SK-N-SH (cell line): Measurements from ENCODE around the gene PTPRD. TPM values are rescaled to one million over a fixed set of nuclear protein-coding genes. Genes with fewer than 3 reads are reported as not detected.

Source experiments
- CTCF ChIA-PET: fragments of 300-600, 350-600 bp; formaldehyde crosslinking; extraction: SDS; loops from one replicate; lab custom pipeline; 2021; lab: Yijun Ruan, JAX
- POLR2A ChIA-PET: fragments of 350-600 bp; sonication (Branson Sonifier 250); formaldehyde crosslinking; extraction: SDS; loops from one replicate; lab custom pipeline; 2020; ENCODE audit warnings: antibody characterized with exemption, inconsistent platforms; lab: Yijun Ruan, JAX
- DNase-seq: peaks from one replicate; pipeline ENCODE4 v3.0.0; 2012
- H2AFZ ChIP-seq: fragments of 200-600 bp; sonication (generic); 2 replicates; pipeline ENCODE4 v1.8.1; 2016; ENCODE audit warnings: antibody characterized with exemption, mild to moderate bottlenecking, low read depth
- H3F3A ChIP-seq: fragments of 200-600 bp; sonication (generic); replicated peaks from 2 replicates; pipeline ENCODE3; 2016; ENCODE audit warnings: antibody characterized with exemption, mild to moderate bottlenecking; ENCODE audit not compliant: insufficient read depth
- H3K27ac ChIP-seq, 2 experiments: fragments of 200-500 bp in 1 of 2; fragments of 200-600 bp in 1 of 2; sonication (Bioruptor generic) in 1 of 2; sonication (generic), shearing (Covaris generic) in 1 of 2; 2 replicates each; pipeline versions ENCODE4 v1.5.1 to v1.6.1; 2014 to 2016; ENCODE audit warnings: low read depth in 2 of 2, inconsistent platforms in 1 of 2, low read length in 1 of 2, mild to moderate bottlenecking in 1 of 2, mixed read lengths in 1 of 2
- H3K27me3 ChIP-seq: fragments of 200-600 bp; sonication (generic), shearing (Covaris generic); 2 replicates; pipeline ENCODE4 v1.6.1; 2016; ENCODE audit warnings: mixed run types; ENCODE audit not compliant: insufficient read depth
- H3K36me3 ChIP-seq, 2 experiments: fragments of 200-500 bp in 1 of 2; fragments of 200-600 bp in 1 of 2; sonication (Bioruptor generic) in 1 of 2; sonication (generic) in 1 of 2; replicated peaks in 1 of 2; 2 replicates each; pipeline versions ENCODE3 to v1.5.1; 2014 to 2016; ENCODE audit warnings: low read length in 1 of 2, mild to moderate bottlenecking in 1 of 2; ENCODE audit not compliant: insufficient read depth in 2 of 2, control insufficient read depth in 1 of 2
- H3K4me1 ChIP-seq, 2 experiments: fragments of 200-500 bp in 1 of 2; fragments of 200-600 bp in 1 of 2; sonication (Bioruptor generic) in 1 of 2; sonication (generic), shearing (Covaris generic) in 1 of 2; 2 replicates each; pipeline versions ENCODE4 v1.5.1 to v1.6.1; 2014 to 2016; ENCODE audit warnings: low read depth in 1 of 2, low read length in 1 of 2, mixed run types in 1 of 2; ENCODE audit not compliant: insufficient read depth in 2 of 2, control insufficient read depth in 1 of 2
- H3K4me2 ChIP-seq: fragments of 200-600 bp; sonication (generic), shearing (Covaris generic); 2 replicates; pipeline ENCODE4 v1.6.1; 2017; ENCODE audit warnings: mixed run types
- H3K4me3 ChIP-seq, 2 experiments: fragments of 200-500 bp in 1 of 2; fragments of 200-600 bp in 1 of 2; sonication (Bioruptor generic) in 1 of 2; sonication (generic), shearing (Covaris generic) in 1 of 2; 2 replicates each; pipeline versions ENCODE4 v1.5.1 to v1.8.1; 2014 to 2016; ENCODE audit warnings: low read depth in 2 of 2, inconsistent platforms in 1 of 2, low read length in 1 of 2, mild to moderate bottlenecking in 1 of 2, mixed read lengths in 1 of 2, moderate library complexity in 1 of 2
- H3K79me2 ChIP-seq: fragments of 200-600 bp; sonication (generic); 2 replicates; pipeline ENCODE4 v1.8.1; 2017; ENCODE audit warnings: mild to moderate bottlenecking; ENCODE audit not compliant: insufficient read depth
- H3K9ac ChIP-seq: fragments of 200-600 bp; sonication (generic); 2 replicates; pipeline ENCODE4 v1.6.1; 2017; ENCODE audit warnings: mixed run types
- H3K9me2 ChIP-seq: fragments of 200-600 bp; sonication (generic); 2 replicates; pipeline ENCODE4 v1.6.1; 2017; ENCODE audit warnings: mixed run types
- H3K9me3 ChIP-seq: fragments of 200-600 bp; sonication (generic); 2 replicates; pipeline ENCODE4 v1.6.1; 2017; ENCODE audit warnings: mixed run types, mild to moderate bottlenecking, moderate library complexity
- H4K20me1 ChIP-seq: fragments of 200-600 bp; sonication (generic); 2 replicates; pipeline ENCODE4 v1.6.1; 2017; ENCODE audit warnings: mild to moderate bottlenecking, mixed run types; ENCODE audit not compliant: insufficient read depth
- EP300 ChIP-seq, 2 experiments: IDR thresholded peaks; 2 replicates each; pipeline versions ENCODE4 v1.4.0 to v1.6.1; 2012; ENCODE audit warnings: borderline replicate concordance in 1 of 2, low read depth in 1 of 2, low read length in 1 of 2
- FOXJ3 ChIP-seq: sonication (generic); formaldehyde crosslinking; IDR thresholded peaks from 2 replicates; pipeline ENCODE4 v1.5.1; 2020; ENCODE audit warnings: mild to moderate bottlenecking, missing genetic modification reagents
- FOXM1 ChIP-seq: IDR thresholded peaks from 2 replicates; pipeline ENCODE4 v1.4.0; 2012; ENCODE audit warnings: low read depth, mild to moderate bottlenecking
- PBX3 ChIP-seq: IDR thresholded peaks from 2 replicates; pipeline ENCODE4; 2012
- RAD21 ChIP-seq: IDR thresholded peaks from 2 replicates; pipeline ENCODE4 v1.6.1; 2012; ENCODE audit warnings: mild to moderate bottlenecking, low read length
- RCOR1 ChIP-seq: fragments of 150-350 bp; IDR thresholded peaks from 2 replicates; pipeline ENCODE4 v1.6.1; 2017; ENCODE audit warnings: antibody characterized with exemption, low read length
- RXRA ChIP-seq: IDR thresholded peaks from 2 replicates; pipeline ENCODE4 v1.4.0; 2012; ENCODE audit warnings: low read depth, mild to moderate bottlenecking, borderline replicate concordance
- USF2 ChIP-seq: fragments of 150-350 bp; IDR thresholded peaks from 2 replicates; pipeline ENCODE4 v1.6.1; 2017; ENCODE audit warnings: antibody characterized with exemption, low read length, low read depth, borderline replicate concordance
- YY1 ChIP-seq: IDR thresholded peaks from 2 replicates; pipeline ENCODE4 v1.4.0; 2012; ENCODE audit warnings: low read depth, mild to moderate bottlenecking
- WGBS: methylation state at CpG from one replicate; pipeline ENCODE4 v1.1.6; 2017; ENCODE audit warnings: low lambda C conversion rate; 5-methylcytosine and 5-hydroxymethylcytosine counted together
- polyA plus RNA-seq, 3 experiments: library from polyadenylated mRNA; depleted of rRNA; stranded (reverse); fragments of >200 nt; gene quantifications; 2 replicates each; pipeline ENCODE4 v1.2.3, GENCODE V29; 2012

PTPRD gene
- polyA plus RNA-seq, 1 of the 3 experiments (the other 2 are of a cell fraction): 0.15 TPM

GRCh38 chr9:8863886-8864544 is 1748.8 kb downstream of the PTPRD start:
- H3K79me2 ChIP-seq: no peaks in the 10 kb centered on the region
- H3K4me1 ChIP-seq: peaks cover 0 to 3% of the 10 kb centered on the region in 2 experiments; a peak in 2 of 4 replicates
- no peaks in the 10 kb centered on the region for H3F3A ChIP-seq
- H3K27me3 ChIP-seq: peaks cover 5% of the 10 kb centered on the region; the same call in 1 of the 2 replicates
- 59% methylated on average over 5 of the region's 5 CpGs for WGBS
- TF ChIP-seq FOXJ3 (CRISPR knock-in tag) (no peak), RXRA (no peak), PBX3 (no peak), USF2 (no peak), FOXM1 (no peak), YY1 (no peak)
- TF ChIP-seq, all 33 proteins: peak for 0
- H3K9me2 ChIP-seq: no peaks in the 10 kb centered on the region
- POLR2A ChIA-PET: no interaction called here
- no peak overlapping the region for H3K27ac ChIP-seq
- no peak overlapping the region for H3K4me2 ChIP-seq
- H3K9ac ChIP-seq: no peak overlapping the region
- DNase-seq: no peak
- CTCF ChIA-PET: interaction anchor here (0.9 kb wide), 1 partner anchor 42 kb away, joined by 3 read pairs; no protein-coding TSS in a partner anchor
- H3K9me3 ChIP-seq: no peaks in the 10 kb centered on the region
- H2AFZ ChIP-seq: no peak overlapping the region
- H3K4me3 ChIP-seq: no peak overlapping the region
- H3K36me3 ChIP-seq: no peaks in the 10 kb centered on the region
- no peaks in the 10 kb centered on the region for H4K20me1 ChIP-seq

- peaks cover 0 to 3% of the 10 kb centered on the region in 2 experiments; a peak in 2 of 4 replicates for H3K4me1 ChIP-seq
- H3K27ac ChIP-seq: no peak overlapping the region
- DNase-seq: peak; percentile 23
- no peak overlapping the region for H3K4me2 ChIP-seq
- WGBS: 18% methylated on average over 3 of the region's 3 CpGs
- H3K9me2 ChIP-seq: no peaks in the 10 kb centered on the region
- H3K79me2 ChIP-seq: no peaks in the 10 kb centered on the region
- no peaks in the 10 kb centered on the region for H3F3A ChIP-seq
- no peaks in the 10 kb centered on the region for H3K36me3 ChIP-seq
- ChIA-PET CTCF (no interaction called here), POLR2A (no interaction called here)
- peaks cover 11% of the 10 kb centered on the region; the same call in 1 of the 2 replicates for H3K27me3 ChIP-seq
- H4K20me1 ChIP-seq: no peaks in the 10 kb centered on the region
- H2AFZ ChIP-seq: no peak overlapping the region
- no peak overlapping the region for H3K9ac ChIP-seq
- TF ChIP-seq RCOR1 (no peak), EP300 (IDR thresholded peaks at IDR 0.05; ENCODE audit: borderline replicate concordance in 1 of 2, low read depth in 1 of 2, low read length in 1 of 2) (0 out of 4 replicates have a peak, but pooled peaks of 1 of the 2 experiments have one; percentile 19)
- H3K9me3 ChIP-seq: no peaks in the 10 kb centered on the region
- no peak overlapping the region for H3K4me3 ChIP-seq
Observed at GRCh38 chr9:8863069-8863468, 1749.7 kb downstream of the PTPRD start.

- Histone ChIP-seq H3K4me2 (no peak overlapping the region), H3K9me2 (no peaks in the 10 kb centered on the region), H3K4me3 (no peak overlapping the region), H3K9ac (no peak overlapping the region), H3K4me1 (peaks cover 0 to 3% of the 10 kb centered on the region in 2 experiments; a peak in 2 of 4 replicates), H3K9me3 (no peaks in the 10 kb centered on the region), H3K36me3 (no peaks in the 10 kb centered on the region), H4K20me1 (no peaks in the 10 kb centered on the region), H2AFZ (no peak overlapping the region), H3K27me3 (peaks cover 24% of the 10 kb centered on the region; the same call in 1 of the 2 replicates), H3K27ac (no peak overlapping the region), H3K79me2 (no peaks in the 10 kb centered on the region), H3F3A (no peaks in the 10 kb centered on the region)
- 34% methylated on average over 4 of the region's 4 CpGs for WGBS
- POLR2A ChIA-PET: no interaction called here
- DNase-seq: no peak
- CTCF ChIA-PET: no interaction called here
- TF ChIP-seq RAD21 (peak; percentile 21; the same call in 1 of the 2 replicates), FOXJ3 (CRISPR knock-in tag) (no peak)
Observed at GRCh38 chr9:8860925-8861324, 1751.9 kb downstream of the PTPRD start.
